Mesendoderm (in vitro differentiated cells): Measurements from ENCODE around the gene CCDC83.

ENCODE experiments used
- DNase-seq: peaks from one replicate; pipeline ENCODE4 v3.0.0; 2013
- H2AK5ac ChIP-seq: 2 replicates; pipeline ENCODE4 v1.6.1; 2013; ENCODE audit warnings: low read length, inconsistent platforms
- H2BK120ac ChIP-seq: 2 replicates; pipeline ENCODE4 v1.6.1; 2013; ENCODE audit warnings: low read depth, mild to moderate bottlenecking, low read length, moderate library complexity, mixed read lengths
- H2BK15ac ChIP-seq: replicated peaks from 2 replicates; pipeline ENCODE4 v1.6.1; 2013; ENCODE audit warnings: low read depth, mild to moderate bottlenecking, moderate library complexity
- H2BK5ac ChIP-seq: 2 replicates; pipeline ENCODE4 v1.6.1; 2013; ENCODE audit warnings: low read length, inconsistent platforms
- H3K18ac ChIP-seq: 2 replicates; pipeline ENCODE4 v1.6.1; 2013; ENCODE audit warnings: mild to moderate bottlenecking, low read length, mixed read lengths
- H3K23ac ChIP-seq: one replicate; pipeline ENCODE4 v1.6.1; 2013; ENCODE audit warnings: low read length
- H3K27ac ChIP-seq: 2 replicates; pipeline ENCODE4 v1.5.1; 2013; ENCODE audit warnings: low read depth, mild to moderate bottlenecking, inconsistent platforms, low read length, moderate library complexity
- H3K27me3 ChIP-seq: 2 replicates; pipeline ENCODE4 v1.6.1; 2013; ENCODE audit warnings: low read length, control low read depth, mild to moderate bottlenecking, inconsistent platforms; ENCODE audit not compliant: insufficient read depth, poor library complexity
- H3K36me3 ChIP-seq: 2 replicates; pipeline ENCODE4 v1.6.1; 2013; ENCODE audit warnings: low read length, inconsistent platforms; ENCODE audit not compliant: control insufficient read depth, insufficient read depth
- H3K4ac ChIP-seq: one replicate; pipeline ENCODE4 v1.6.1; 2013; ENCODE audit warnings: low read depth, mild to moderate bottlenecking, low read length, moderate library complexity
- H3K4me1 ChIP-seq: 2 replicates; pipeline ENCODE4 v1.6.1; 2013; ENCODE audit warnings: low read depth, low read length, inconsistent platforms; ENCODE audit not compliant: control insufficient read depth
- H3K4me2 ChIP-seq: 2 replicates; pipeline ENCODE4 v1.6.1; 2013; ENCODE audit warnings: low read length
- H3K4me3 ChIP-seq: 2 replicates; pipeline ENCODE4 v1.5.1; 2013; ENCODE audit warnings: mild to moderate bottlenecking, low read length
- H3K56ac ChIP-seq: one replicate; pipeline ENCODE4 v1.6.1; 2013; ENCODE audit warnings: low read length
- H3K79me1 ChIP-seq: 2 replicates; pipeline ENCODE4 v1.6.1; 2013; ENCODE audit warnings: low read length, inconsistent platforms
- H3K79me2 ChIP-seq: 2 replicates; pipeline ENCODE4 v1.6.1; 2013; ENCODE audit warnings: mild to moderate bottlenecking, low read length; ENCODE audit not compliant: control insufficient read depth, insufficient read depth
- H3K9ac ChIP-seq: 2 replicates; pipeline ENCODE4 v1.6.1; 2013; ENCODE audit warnings: low read length, inconsistent platforms
- H4K5ac ChIP-seq: one replicate; pipeline ENCODE4 v1.6.1; 2013; ENCODE audit warnings: low read length
- H4K8ac ChIP-seq: one replicate; pipeline ENCODE4 v1.6.1; 2013; ENCODE audit warnings: low read depth, mild to moderate bottlenecking, control low read depth, low read length, moderate library complexity
- whole genome bisulfite sequencing: extraction: QIAGEN DNeasy Blood & Tissue Kit; methylation state at CpG from one replicate; pipeline ENCODE4 v1.1.7; 2013; ENCODE audit warnings: low lambda C conversion rate, missing lambda C conversion rate; ENCODE audit not compliant: insufficient coverage; ENCODE audit errors: extremely low coverage; 5-methylcytosine and 5-hydroxymethylcytosine counted together

Gene CCDC83

GRCh38 chr11:85819441-85819840, 35.7 kb upstream of the CCDC83 start:
- Histone ChIP-seq H2BK15ac (no peak overlapping the region), H3K79me2 (no peaks in the 10 kb centered on the region), H2AK5ac (no peak overlapping the region), H3K4me3 (no peak overlapping the region), H3K4me1 (no peaks in the 10 kb centered on the region), H3K4ac (no peak overlapping the region), H3K56ac (no peak overlapping the region), H2BK120ac (no peak overlapping the region), H3K36me3 (no peaks in the 10 kb centered on the region), H3K18ac (no peak overlapping the region), H3K27me3 (no peaks in the 10 kb centered on the region), H3K79me1 (no peaks in the 10 kb centered on the region), H3K27ac (no peak overlapping the region), H3K23ac (no peak overlapping the region), H2BK5ac (no peak overlapping the region), H3K9ac (no peak overlapping the region), H3K4me2 (no peak overlapping the region), H4K8ac (no peak overlapping the region), H4K5ac (no peak overlapping the region)
- no peak for DNase-seq

GRCh38 chr11:85821636-85822035, 33.5 kb upstream of the CCDC83 start:
- H3K4me1 ChIP-seq, result no peaks in the 10 kb centered on the region
- H3K4me2 ChIP-seq, result no peak overlapping the region
- H2BK15ac ChIP-seq, result no peak overlapping the region
- H4K8ac ChIP-seq, result no peak overlapping the region
- WGBS, result no CpG with 5 or more reads among the region's 1 CpG
- no peak overlapping the region for H3K23ac ChIP-seq
- H3K18ac ChIP-seq, result no peak overlapping the region
- H4K5ac ChIP-seq, result no peak overlapping the region
- no peak overlapping the region for H3K56ac ChIP-seq
- no peak overlapping the region for H2BK5ac ChIP-seq
- no peaks in the 10 kb centered on the region for H3K27me3 ChIP-seq
- H2BK120ac ChIP-seq, result no peak overlapping the region
- H2AK5ac ChIP-seq, result no peak overlapping the region
- H3K9ac ChIP-seq, result no peak overlapping the region
- H3K27ac ChIP-seq, result no peak overlapping the region
- H3K4me3 ChIP-seq, result no peak overlapping the region
- H3K36me3 ChIP-seq, result no peaks in the 10 kb centered on the region
- DNase-seq, result no peak
- H3K4ac ChIP-seq, result no peak overlapping the region
- H3K79me2 ChIP-seq, result no peaks in the 10 kb centered on the region
- no peaks in the 10 kb centered on the region for H3K79me1 ChIP-seq

- Histone ChIP-seq H3K23ac (no peak overlapping the region), H2BK5ac (no peak overlapping the region), H3K27ac (no peak overlapping the region), H3K4ac (no peak overlapping the region), H3K36me3 (no peaks in the 10 kb centered on the region), H3K79me2 (no peaks in the 10 kb centered on the region), H3K56ac (no peak overlapping the region), H3K79me1 (no peaks in the 10 kb centered on the region), H4K5ac (no peak overlapping the region), H3K4me3 (no peak overlapping the region), H3K4me1 (no peaks in the 10 kb centered on the region), H3K4me2 (no peak overlapping the region), H3K18ac (no peak overlapping the region), H2BK120ac (no peak overlapping the region), H2AK5ac (no peak overlapping the region), H2BK15ac (no peak overlapping the region), H3K27me3 (no peaks in the 10 kb centered on the region), H4K8ac (no peak overlapping the region), H3K9ac (no peak overlapping the region)
- DNase-seq, result no peak
- no CpG with 5 or more reads among the region's 3 CpGs for WGBS
These were observed 32.4 kb upstream of the CCDC83 start for GRCh38 chr11:85822814-85823213.

- WGBS, result no CpG with 5 or more reads among the region's 2 CpGs
These were observed 31.4 kb upstream of the CCDC83 start for GRCh38 chr11:85823816-85824215.

GRCh38 chr11:85825616-85826015, 29.6 kb upstream of the CCDC83 start:
- H3K27me3 ChIP-seq, result no peaks in the 10 kb centered on the region
- no peak overlapping the region for H3K56ac ChIP-seq
- H4K5ac ChIP-seq, result no peak overlapping the region
- no peak overlapping the region for H4K8ac ChIP-seq
- no CpG with 5 or more reads among the region's 3 CpGs for WGBS
- H3K23ac ChIP-seq, result no peak overlapping the region
- H3K18ac ChIP-seq, result no peak overlapping the region
- H3K4ac ChIP-seq, result no peak overlapping the region
- DNase-seq, result no peak
- no peak overlapping the region for H2BK5ac ChIP-seq
- no peaks in the 10 kb centered on the region for H3K79me1 ChIP-seq
- no peak overlapping the region for H3K4me3 ChIP-seq
- H3K4me1 ChIP-seq, result no peaks in the 10 kb centered on the region
- H3K27ac ChIP-seq, result no peak overlapping the region
- no peaks in the 10 kb centered on the region for H3K79me2 ChIP-seq
- no peak overlapping the region for H2BK15ac ChIP-seq
- H2BK120ac ChIP-seq, result no peak overlapping the region
- no peak overlapping the region for H3K9ac ChIP-seq
- no peak overlapping the region for H3K4me2 ChIP-seq
- H3K36me3 ChIP-seq, result no peaks in the 10 kb centered on the region
- no peak overlapping the region for H2AK5ac ChIP-seq

More at GRCh38 chr11:85823816-85824215, 31.4 kb upstream of the CCDC83 start:
- no peak overlapping the region for H4K8ac ChIP-seq
- no peak overlapping the region for H3K56ac ChIP-seq
- H3K27ac ChIP-seq, result no peak overlapping the region
- H3K4ac ChIP-seq, result no peak overlapping the region
- H3K4me2 ChIP-seq, result no peak overlapping the region
- no peak overlapping the region for H3K4me3 ChIP-seq
- H3K36me3 ChIP-seq, result no peaks in the 10 kb centered on the region
- H3K79me2 ChIP-seq, result no peaks in the 10 kb centered on the region
- H3K79me1 ChIP-seq, result no peaks in the 10 kb centered on the region
- no peak overlapping the region for H3K9ac ChIP-seq
- H4K5ac ChIP-seq, result no peak overlapping the region
- H2BK15ac ChIP-seq, result no peak overlapping the region
- no peak for DNase-seq
- no peaks in the 10 kb centered on the region for H3K27me3 ChIP-seq
- no peaks in the 10 kb centered on the region for H3K4me1 ChIP-seq
- H2BK5ac ChIP-seq, result no peak overlapping the region
- H3K23ac ChIP-seq, result no peak overlapping the region
- H3K18ac ChIP-seq, result no peak overlapping the region
- no peak overlapping the region for H2AK5ac ChIP-seq
- no peak overlapping the region for H2BK120ac ChIP-seq

GRCh38 chr11:85826116-85826855, 28.9 kb upstream of the CCDC83 start:
- Histone ChIP-seq H2BK15ac (no peak overlapping the region), H3K4me2 (no peak overlapping the region), H2BK5ac (no peak overlapping the region), H3K4ac (no peak overlapping the region), H2AK5ac (no peak overlapping the region), H3K4me1 (no peaks in the 10 kb centered on the region), H3K4me3 (no peak overlapping the region), H3K79me2 (no peaks in the 10 kb centered on the region), H3K56ac (no peak overlapping the region), H2BK120ac (no peak overlapping the region), H3K27me3 (no peaks in the 10 kb centered on the region), H3K18ac (no peak overlapping the region), H4K5ac (no peak overlapping the region), H3K9ac (no peak overlapping the region), H4K8ac (no peak overlapping the region), H3K36me3 (no peaks in the 10 kb centered on the region), H3K79me1 (no peaks in the 10 kb centered on the region), H3K23ac (no peak overlapping the region), H3K27ac (no peak overlapping the region)
- WGBS, result no CpG with 5 or more reads among the region's 7 CpGs
- DNase-seq, result peak; percentile 62
